SK-N-SH (cell line): Measurements from ENCODE around the gene SPATA24. TPM values are rescaled to one million over a fixed set of nuclear protein-coding genes. Genes with fewer than 3 reads are reported as not detected.

ENCODE experiments used
- CTCF ChIA-PET: fragments of 300-600, 350-600 bp; formaldehyde crosslinking; extraction: SDS; loops from one replicate; lab custom pipeline; 2021; lab: Yijun Ruan, JAX
- POLR2A ChIA-PET: fragments of 350-600 bp; sonication (Branson Sonifier 250); formaldehyde crosslinking; extraction: SDS; loops from one replicate; lab custom pipeline; 2020; ENCODE audit warnings: antibody characterized with exemption, inconsistent platforms; lab: Yijun Ruan, JAX
- DNase-seq: peaks from one replicate; pipeline ENCODE4 v3.0.0; 2012
- H2AFZ ChIP-seq: fragments of 200-600 bp; sonication (generic); 2 replicates; pipeline ENCODE4 v1.8.1; 2016; ENCODE audit warnings: antibody characterized with exemption, mild to moderate bottlenecking, low read depth
- H3F3A ChIP-seq: fragments of 200-600 bp; sonication (generic); replicated peaks from 2 replicates; pipeline ENCODE3; 2016; ENCODE audit warnings: antibody characterized with exemption, mild to moderate bottlenecking; ENCODE audit not compliant: insufficient read depth
- H3K27ac ChIP-seq, 2 experiments: fragments of 200-500 bp in 1 of 2; fragments of 200-600 bp in 1 of 2; sonication (Bioruptor generic) in 1 of 2; sonication (generic), shearing (Covaris generic) in 1 of 2; 2 replicates each; pipeline versions ENCODE4 v1.5.1 to v1.6.1; 2014 to 2016; ENCODE audit warnings: low read depth in 2 of 2, inconsistent platforms in 1 of 2, low read length in 1 of 2, mild to moderate bottlenecking in 1 of 2, mixed read lengths in 1 of 2
- H3K27me3 ChIP-seq: fragments of 200-600 bp; sonication (generic), shearing (Covaris generic); 2 replicates; pipeline ENCODE4 v1.6.1; 2016; ENCODE audit warnings: mixed run types; ENCODE audit not compliant: insufficient read depth
- H3K36me3 ChIP-seq, 2 experiments: fragments of 200-500 bp in 1 of 2; fragments of 200-600 bp in 1 of 2; sonication (Bioruptor generic) in 1 of 2; sonication (generic) in 1 of 2; replicated peaks in 1 of 2; 2 replicates each; pipeline versions ENCODE3 to v1.5.1; 2014 to 2016; ENCODE audit warnings: low read length in 1 of 2, mild to moderate bottlenecking in 1 of 2; ENCODE audit not compliant: insufficient read depth in 2 of 2, control insufficient read depth in 1 of 2
- H3K4me1 ChIP-seq, 2 experiments: fragments of 200-500 bp in 1 of 2; fragments of 200-600 bp in 1 of 2; sonication (Bioruptor generic) in 1 of 2; sonication (generic), shearing (Covaris generic) in 1 of 2; 2 replicates each; pipeline versions ENCODE4 v1.5.1 to v1.6.1; 2014 to 2016; ENCODE audit warnings: low read depth in 1 of 2, low read length in 1 of 2, mixed run types in 1 of 2; ENCODE audit not compliant: insufficient read depth in 2 of 2, control insufficient read depth in 1 of 2
- H3K4me2 ChIP-seq: fragments of 200-600 bp; sonication (generic), shearing (Covaris generic); 2 replicates; pipeline ENCODE4 v1.6.1; 2017; ENCODE audit warnings: mixed run types
- H3K4me3 ChIP-seq, 2 experiments: fragments of 200-500 bp in 1 of 2; fragments of 200-600 bp in 1 of 2; sonication (Bioruptor generic) in 1 of 2; sonication (generic), shearing (Covaris generic) in 1 of 2; 2 replicates each; pipeline versions ENCODE4 v1.5.1 to v1.8.1; 2014 to 2016; ENCODE audit warnings: low read depth in 2 of 2, inconsistent platforms in 1 of 2, low read length in 1 of 2, mild to moderate bottlenecking in 1 of 2, mixed read lengths in 1 of 2, moderate library complexity in 1 of 2
- H3K79me2 ChIP-seq: fragments of 200-600 bp; sonication (generic); 2 replicates; pipeline ENCODE4 v1.8.1; 2017; ENCODE audit warnings: mild to moderate bottlenecking; ENCODE audit not compliant: insufficient read depth
- H3K9ac ChIP-seq: fragments of 200-600 bp; sonication (generic); 2 replicates; pipeline ENCODE4 v1.6.1; 2017; ENCODE audit warnings: mixed run types
- H3K9me2 ChIP-seq: fragments of 200-600 bp; sonication (generic); 2 replicates; pipeline ENCODE4 v1.6.1; 2017; ENCODE audit warnings: mixed run types
- H3K9me3 ChIP-seq: fragments of 200-600 bp; sonication (generic); 2 replicates; pipeline ENCODE4 v1.6.1; 2017; ENCODE audit warnings: mixed run types, mild to moderate bottlenecking, moderate library complexity
- H4K20me1 ChIP-seq: fragments of 200-600 bp; sonication (generic); 2 replicates; pipeline ENCODE4 v1.6.1; 2017; ENCODE audit warnings: mild to moderate bottlenecking, mixed run types; ENCODE audit not compliant: insufficient read depth
- ELF1 ChIP-seq: IDR thresholded peaks from 2 replicates; pipeline ENCODE4 v1.4.0; 2012
- EZH2phosphoT487 ChIP-seq: fragments of 200-600 bp; sonication (generic); IDR thresholded peaks from 2 replicates; pipeline ENCODE4 v1.6.1; 2017; ENCODE audit warnings: low read depth, mixed run types, mild to moderate bottlenecking, antibody characterized with exemption, moderate library complexity, borderline replicate concordance
- FOSL2 ChIP-seq: IDR thresholded peaks from 2 replicates; pipeline ENCODE4 v1.4.0; 2012; ENCODE audit warnings: low read depth, mild to moderate bottlenecking, moderate library complexity, borderline replicate concordance
- FOXM1 ChIP-seq: IDR thresholded peaks from 2 replicates; pipeline ENCODE4 v1.4.0; 2012; ENCODE audit warnings: low read depth, mild to moderate bottlenecking
- GABPA ChIP-seq: IDR thresholded peaks from 2 replicates; pipeline ENCODE4 v1.4.0; 2012; ENCODE audit warnings: low read depth, mild to moderate bottlenecking
- GATA2 ChIP-seq: sonication (generic); formaldehyde crosslinking; IDR thresholded peaks from 2 replicates; pipeline ENCODE4 v1.5.0; 2020; ENCODE audit warnings: mild to moderate bottlenecking, missing genetic modification reagents
- NRF1 ChIP-seq: IDR thresholded peaks from 2 replicates; pipeline ENCODE4 v1.6.1; 2012; ENCODE audit warnings: low read depth, mild to moderate bottlenecking, low read length
- POLR2AphosphoS5 ChIP-seq: IDR thresholded peaks from 2 replicates; pipeline ENCODE4 v1.6.1; 2012; ENCODE audit warnings: low read depth, low read length
- RCOR1 ChIP-seq: fragments of 150-350 bp; IDR thresholded peaks from 2 replicates; pipeline ENCODE4 v1.6.1; 2017; ENCODE audit warnings: antibody characterized with exemption, low read length
- RXRA ChIP-seq: IDR thresholded peaks from 2 replicates; pipeline ENCODE4 v1.4.0; 2012; ENCODE audit warnings: low read depth, mild to moderate bottlenecking, borderline replicate concordance
- SMC3 ChIP-seq: IDR thresholded peaks from 2 replicates; pipeline ENCODE4 v1.6.1; 2012; ENCODE audit warnings: low read depth, low read length, improper control_type of control experiment
- TAF1 ChIP-seq: IDR thresholded peaks from 2 replicates; pipeline ENCODE4 v1.6.1; 2012; ENCODE audit warnings: low read depth, mild to moderate bottlenecking, low read length, moderate library complexity, borderline replicate concordance
- TCF12 ChIP-seq: IDR thresholded peaks from 2 replicates; pipeline ENCODE4 v1.4.0; 2012
- TEAD4 ChIP-seq: IDR thresholded peaks from 2 replicates; pipeline ENCODE4 v1.4.0; 2012; ENCODE audit warnings: mild to moderate bottlenecking, borderline replicate concordance; ENCODE audit not compliant: insufficient read depth
- WGBS: methylation state at CpG from one replicate; pipeline ENCODE4 v1.1.6; 2017; ENCODE audit warnings: low lambda C conversion rate; 5-methylcytosine and 5-hydroxymethylcytosine counted together
- polyA plus RNA-seq, 3 experiments: library from polyadenylated mRNA; depleted of rRNA; stranded (reverse); fragments of >200 nt; gene quantifications; 2 replicates each; pipeline ENCODE4 v1.2.3, GENCODE V29; 2012
- TF ChIP-seq, protein P1 (sequence below): IDR thresholded peaks from 2 replicates; pipeline ENCODE4 v1.4.0; 2012; ENCODE audit warnings: low read depth
- TF ChIP-seq, protein P2 (sequence below): fragments of 150-350 bp; IDR thresholded peaks from 2 replicates; pipeline ENCODE4 v1.6.1; 2017; ENCODE audit warnings: antibody characterized with exemption, low read length, low read depth, borderline replicate concordance
- TF ChIP-seq, protein P3 (sequence below): IDR thresholded peaks from 2 replicates; pipeline ENCODE4; 2012
- TF ChIP-seq, protein P4 (sequence below): fragments of 150-350 bp; IDR thresholded peaks from 2 replicates; pipeline ENCODE4 v1.6.1; 2016; ENCODE audit warnings: mild to moderate bottlenecking, low read depth, low read length
- TF ChIP-seq, protein P5 (sequence below): IDR thresholded peaks from 2 replicates; pipeline ENCODE4 v1.6.1; 2012; ENCODE audit warnings: mild to moderate bottlenecking, low read depth, low read length, moderate library complexity

SPATA24 gene
- polyA plus RNA-seq, 1 of the 3 experiments (the other 2 are of a cell fraction): 7.6 TPM

DNA sequence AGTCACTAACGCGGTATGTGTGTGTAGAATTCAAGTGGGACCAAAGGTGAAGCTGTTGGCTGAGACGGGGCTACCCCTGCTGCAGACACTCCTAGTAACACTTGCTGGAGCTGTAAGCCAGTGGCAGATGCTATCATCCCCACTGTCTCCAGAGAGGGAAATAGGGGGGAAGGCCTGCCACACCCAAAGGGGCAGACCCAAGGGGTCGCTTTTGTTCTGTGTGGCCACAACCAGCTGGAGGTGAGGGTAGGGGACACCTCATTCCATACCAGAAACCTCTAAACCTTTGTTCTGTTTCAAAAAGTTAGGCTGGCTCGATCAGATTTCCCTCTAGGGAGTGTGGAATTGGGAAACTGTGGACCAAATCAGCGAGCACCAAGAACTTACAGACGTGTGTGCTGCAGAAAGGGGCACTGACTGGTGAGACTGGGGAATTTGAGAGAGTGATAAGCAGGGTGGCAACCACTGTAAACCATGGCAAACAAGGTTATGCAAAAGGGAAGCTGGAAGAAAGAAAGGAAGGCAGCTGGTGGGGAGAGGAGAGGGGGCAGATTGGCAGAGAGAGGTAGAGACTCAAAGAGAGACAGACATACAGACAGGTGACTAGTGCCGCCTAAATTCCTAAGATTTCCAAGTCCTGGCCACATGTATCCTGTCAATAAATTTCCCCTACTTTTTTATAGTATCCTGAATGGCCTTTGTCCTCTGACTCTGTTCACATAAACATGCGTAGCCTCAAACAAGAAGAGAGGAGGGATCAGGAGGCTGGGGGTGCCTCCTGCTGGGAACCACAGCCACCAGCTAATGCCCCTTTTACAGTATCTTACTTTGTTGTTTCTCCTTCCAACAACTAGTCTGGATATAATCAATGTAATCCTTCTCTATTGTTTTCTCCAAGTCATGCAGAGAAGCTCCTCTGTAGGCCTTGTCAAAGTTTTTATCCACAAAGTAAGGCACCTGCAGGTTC is 15.6 kb upstream of the SPATA24 start:
- DNase-seq: no peak
- CTCF ChIA-PET: interaction anchor here (0.7 to 9.7 kb wide), 4 partner anchors 9 to 95 kb away, joined by 3 to 324 read pairs (median 8); partner anchors contain the start of gene STING1
- Histone ChIP-seq H3K36me3 (peaks cover 31 to 48% of the 10 kb centered on the region in 2 experiments), H3K27me3 (no peaks in the 10 kb centered on the region), H3K4me3 (no peak overlapping the region), H3K9me3 (no peaks in the 10 kb centered on the region), H3K4me2 (no peak overlapping the region), H3K9ac (no peak overlapping the region), H4K20me1 (no peaks in the 10 kb centered on the region), H3K27ac (no peak overlapping the region), H2AFZ (no peak overlapping the region), H3K9me2 (no peaks in the 10 kb centered on the region), H3F3A (peaks cover 7% of the 10 kb centered on the region), H3K4me1 (peaks cover 0 to 4% of the 10 kb centered on the region in 2 experiments; a peak in 1 of 4 replicates), H3K79me2 (no peaks in the 10 kb centered on the region)
- POLR2A ChIA-PET: no interaction called here
- TF ChIP-seq RXRA: no peak
- no peak for TF ChIP-seq GATA2
- no peak for TF ChIP-seq TCF12
- TF ChIP-seq, protein P1, sequence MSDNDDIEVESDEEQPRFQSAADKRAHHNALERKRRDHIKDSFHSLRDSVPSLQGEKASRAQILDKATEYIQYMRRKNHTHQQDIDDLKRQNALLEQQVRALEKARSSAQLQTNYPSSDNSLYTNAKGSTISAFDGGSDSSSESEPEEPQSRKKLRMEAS: no peak
- TF ChIP-seq FOXM1: no peak
- TF ChIP-seq POLR2AphosphoS5: no peak
- no peak for TF ChIP-seq TAF1
- TF ChIP-seq GABPA: no peak
- no peak for TF ChIP-seq ELF1
- TF ChIP-seq RCOR1: no peak
- no peak for TF ChIP-seq FOSL2
- TF ChIP-seq, protein P2, sequence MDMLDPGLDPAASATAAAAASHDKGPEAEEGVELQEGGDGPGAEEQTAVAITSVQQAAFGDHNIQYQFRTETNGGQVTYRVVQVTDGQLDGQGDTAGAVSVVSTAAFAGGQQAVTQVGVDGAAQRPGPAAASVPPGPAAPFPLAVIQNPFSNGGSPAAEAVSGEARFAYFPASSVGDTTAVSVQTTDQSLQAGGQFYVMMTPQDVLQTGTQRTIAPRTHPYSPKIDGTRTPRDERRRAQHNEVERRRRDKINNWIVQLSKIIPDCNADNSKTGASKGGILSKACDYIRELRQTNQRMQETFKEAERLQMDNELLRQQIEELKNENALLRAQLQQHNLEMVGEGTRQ: no peak
- TF ChIP-seq SMC3: no peak
- TF ChIP-seq NRF1: no peak
- no peak for TF ChIP-seq EZH2phosphoT487
- TF ChIP-seq TEAD4: no peak
- TF ChIP-seq, protein P3, sequence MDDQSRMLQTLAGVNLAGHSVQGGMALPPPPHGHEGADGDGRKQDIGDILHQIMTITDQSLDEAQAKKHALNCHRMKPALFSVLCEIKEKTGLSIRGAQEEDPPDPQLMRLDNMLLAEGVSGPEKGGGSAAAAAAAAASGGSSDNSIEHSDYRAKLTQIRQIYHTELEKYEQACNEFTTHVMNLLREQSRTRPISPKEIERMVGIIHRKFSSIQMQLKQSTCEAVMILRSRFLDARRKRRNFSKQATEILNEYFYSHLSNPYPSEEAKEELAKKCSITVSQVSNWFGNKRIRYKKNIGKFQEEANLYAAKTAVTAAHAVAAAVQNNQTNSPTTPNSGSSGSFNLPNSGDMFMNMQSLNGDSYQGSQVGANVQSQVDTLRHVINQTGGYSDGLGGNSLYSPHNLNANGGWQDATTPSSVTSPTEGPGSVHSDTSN: no peak
- TF ChIP-seq, protein P4, sequence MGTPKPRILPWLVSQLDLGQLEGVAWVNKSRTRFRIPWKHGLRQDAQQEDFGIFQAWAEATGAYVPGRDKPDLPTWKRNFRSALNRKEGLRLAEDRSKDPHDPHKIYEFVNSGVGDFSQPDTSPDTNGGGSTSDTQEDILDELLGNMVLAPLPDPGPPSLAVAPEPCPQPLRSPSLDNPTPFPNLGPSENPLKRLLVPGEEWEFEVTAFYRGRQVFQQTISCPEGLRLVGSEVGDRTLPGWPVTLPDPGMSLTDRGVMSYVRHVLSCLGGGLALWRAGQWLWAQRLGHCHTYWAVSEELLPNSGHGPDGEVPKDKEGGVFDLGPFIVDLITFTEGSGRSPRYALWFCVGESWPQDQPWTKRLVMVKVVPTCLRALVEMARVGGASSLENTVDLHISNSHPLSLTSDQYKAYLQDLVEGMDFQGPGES: no peak
- TF ChIP-seq, protein P5, sequence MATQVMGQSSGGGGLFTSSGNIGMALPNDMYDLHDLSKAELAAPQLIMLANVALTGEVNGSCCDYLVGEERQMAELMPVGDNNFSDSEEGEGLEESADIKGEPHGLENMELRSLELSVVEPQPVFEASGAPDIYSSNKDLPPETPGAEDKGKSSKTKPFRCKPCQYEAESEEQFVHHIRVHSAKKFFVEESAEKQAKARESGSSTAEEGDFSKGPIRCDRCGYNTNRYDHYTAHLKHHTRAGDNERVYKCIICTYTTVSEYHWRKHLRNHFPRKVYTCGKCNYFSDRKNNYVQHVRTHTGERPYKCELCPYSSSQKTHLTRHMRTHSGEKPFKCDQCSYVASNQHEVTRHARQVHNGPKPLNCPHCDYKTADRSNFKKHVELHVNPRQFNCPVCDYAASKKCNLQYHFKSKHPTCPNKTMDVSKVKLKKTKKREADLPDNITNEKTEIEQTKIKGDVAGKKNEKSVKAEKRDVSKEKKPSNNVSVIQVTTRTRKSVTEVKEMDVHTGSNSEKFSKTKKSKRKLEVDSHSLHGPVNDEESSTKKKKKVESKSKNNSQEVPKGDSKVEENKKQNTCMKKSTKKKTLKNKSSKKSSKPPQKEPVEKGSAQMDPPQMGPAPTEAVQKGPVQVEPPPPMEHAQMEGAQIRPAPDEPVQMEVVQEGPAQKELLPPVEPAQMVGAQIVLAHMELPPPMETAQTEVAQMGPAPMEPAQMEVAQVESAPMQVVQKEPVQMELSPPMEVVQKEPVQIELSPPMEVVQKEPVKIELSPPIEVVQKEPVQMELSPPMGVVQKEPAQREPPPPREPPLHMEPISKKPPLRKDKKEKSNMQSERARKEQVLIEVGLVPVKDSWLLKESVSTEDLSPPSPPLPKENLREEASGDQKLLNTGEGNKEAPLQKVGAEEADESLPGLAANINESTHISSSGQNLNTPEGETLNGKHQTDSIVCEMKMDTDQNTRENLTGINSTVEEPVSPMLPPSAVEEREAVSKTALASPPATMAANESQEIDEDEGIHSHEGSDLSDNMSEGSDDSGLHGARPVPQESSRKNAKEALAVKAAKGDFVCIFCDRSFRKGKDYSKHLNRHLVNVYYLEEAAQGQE: no peak
- WGBS: 87% methylated on average over 9 of the region's 9 CpGs
